ENCODE results near the gene SLC19A1.

GRCh38 chr21:45471525-45472221 is 70.6 kb downstream of the SLC19A1 start:
- TF ChIP-seq, protein P1, sequence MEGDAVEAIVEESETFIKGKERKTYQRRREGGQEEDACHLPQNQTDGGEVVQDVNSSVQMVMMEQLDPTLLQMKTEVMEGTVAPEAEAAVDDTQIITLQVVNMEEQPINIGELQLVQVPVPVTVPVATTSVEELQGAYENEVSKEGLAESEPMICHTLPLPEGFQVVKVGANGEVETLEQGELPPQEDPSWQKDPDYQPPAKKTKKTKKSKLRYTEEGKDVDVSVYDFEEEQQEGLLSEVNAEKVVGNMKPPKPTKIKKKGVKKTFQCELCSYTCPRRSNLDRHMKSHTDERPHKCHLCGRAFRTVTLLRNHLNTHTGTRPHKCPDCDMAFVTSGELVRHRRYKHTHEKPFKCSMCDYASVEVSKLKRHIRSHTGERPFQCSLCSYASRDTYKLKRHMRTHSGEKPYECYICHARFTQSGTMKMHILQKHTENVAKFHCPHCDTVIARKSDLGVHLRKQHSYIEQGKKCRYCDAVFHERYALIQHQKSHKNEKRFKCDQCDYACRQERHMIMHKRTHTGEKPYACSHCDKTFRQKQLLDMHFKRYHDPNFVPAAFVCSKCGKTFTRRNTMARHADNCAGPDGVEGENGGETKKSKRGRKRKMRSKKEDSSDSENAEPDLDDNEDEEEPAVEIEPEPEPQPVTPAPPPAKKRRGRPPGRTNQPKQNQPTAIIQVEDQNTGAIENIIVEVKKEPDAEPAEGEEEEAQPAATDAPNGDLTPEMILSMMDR (IDR thresholded peaks at IDR 0.05) = no peak
- TF ChIP-seq POLR2A (IDR thresholded peaks at IDR 0.05) = no peak
